Right ventricle myocardium superior (tissue), 1 donor: ENCODE results near the gene ANGPTL2. TPM values are rescaled to one million over a fixed set of nuclear protein-coding genes. Genes with fewer than 3 reads are reported as not detected.

Source experiments
- ATAC-seq: fragments of 200-7000 bp; cut with Tn5 transposase; one replicate; pipeline ENCODE4 v1.9.1; 2020; ENCODE audit warnings: mild to moderate bottlenecking; ENCODE audit not compliant: poor library complexity
- DNase-seq: peaks from one replicate; pipeline ENCODE4 v3.0.0-alpha.2; 2020
- intact Hi-C: fragments of 100-400 bp; cut with DNase I; formaldehyde crosslinking; loops from one replicate; pipeline ENCODE4 v1.11.2; 2022
- total RNA-seq: library from RNA; stranded (reverse); fragmentation: NEBNext Ultra II Directional; extraction: Animal tissue kit (Norgen Biotek cat#: 25700); gene quantifications from one replicate; pipeline ENCODE4 v1.2.1, GENCODE V29; 2021
- donor health status: DM: no; HTN: yes; CAD: no; lungs with severe emphysema.

The ANGPTL2 gene
- total RNA-seq, 1 donor from 2014 or later: 32.6 TPM

DNA sequence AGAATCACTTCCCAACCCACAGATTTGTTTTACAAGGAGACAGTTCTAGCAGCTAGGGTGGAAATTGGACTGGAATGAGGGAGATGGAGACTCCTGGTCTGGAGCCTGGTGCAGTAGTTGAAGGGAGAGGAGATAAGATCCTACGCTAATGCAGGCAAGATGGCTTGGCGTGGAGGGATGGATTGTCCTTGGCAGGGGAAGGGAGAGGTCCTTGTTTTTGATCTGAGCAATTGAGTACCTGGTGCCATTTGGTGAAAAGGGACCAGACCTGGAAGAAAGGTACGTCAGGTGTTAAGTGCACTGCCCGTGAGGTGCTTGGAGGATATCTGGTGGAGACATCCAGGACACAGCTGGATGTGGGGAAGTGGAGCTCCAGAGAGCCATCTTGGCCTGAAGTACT, 35.7 kb downstream of the ANGPTL2 start:
- intact Hi-C loops: no loop called here
- no peak for ATAC-seq
- DNase-seq: no peak

DNA sequence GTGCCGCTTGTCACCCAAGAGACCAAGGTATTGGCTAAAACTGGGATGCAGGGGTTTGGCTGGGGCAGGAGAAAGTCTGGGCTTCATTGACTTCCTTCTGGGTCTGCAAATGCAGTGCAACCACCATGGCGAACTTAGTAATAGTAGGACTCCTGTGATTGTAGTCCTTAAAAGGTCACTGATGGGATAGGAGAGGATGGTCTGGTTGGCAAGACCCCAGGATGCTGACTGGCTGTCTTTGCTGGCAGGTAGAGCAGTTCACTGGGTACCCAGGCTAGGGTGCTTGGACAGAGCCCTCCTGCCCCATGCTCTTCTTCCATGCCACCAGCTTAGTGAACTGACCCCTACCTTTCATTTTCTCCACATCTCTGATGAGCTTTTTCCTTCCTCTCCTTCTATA, 37.2 kb downstream of the ANGPTL2 start:
- ATAC-seq: no peak
- no peak for DNase-seq
- intact Hi-C loops: no loop called here

DNA sequence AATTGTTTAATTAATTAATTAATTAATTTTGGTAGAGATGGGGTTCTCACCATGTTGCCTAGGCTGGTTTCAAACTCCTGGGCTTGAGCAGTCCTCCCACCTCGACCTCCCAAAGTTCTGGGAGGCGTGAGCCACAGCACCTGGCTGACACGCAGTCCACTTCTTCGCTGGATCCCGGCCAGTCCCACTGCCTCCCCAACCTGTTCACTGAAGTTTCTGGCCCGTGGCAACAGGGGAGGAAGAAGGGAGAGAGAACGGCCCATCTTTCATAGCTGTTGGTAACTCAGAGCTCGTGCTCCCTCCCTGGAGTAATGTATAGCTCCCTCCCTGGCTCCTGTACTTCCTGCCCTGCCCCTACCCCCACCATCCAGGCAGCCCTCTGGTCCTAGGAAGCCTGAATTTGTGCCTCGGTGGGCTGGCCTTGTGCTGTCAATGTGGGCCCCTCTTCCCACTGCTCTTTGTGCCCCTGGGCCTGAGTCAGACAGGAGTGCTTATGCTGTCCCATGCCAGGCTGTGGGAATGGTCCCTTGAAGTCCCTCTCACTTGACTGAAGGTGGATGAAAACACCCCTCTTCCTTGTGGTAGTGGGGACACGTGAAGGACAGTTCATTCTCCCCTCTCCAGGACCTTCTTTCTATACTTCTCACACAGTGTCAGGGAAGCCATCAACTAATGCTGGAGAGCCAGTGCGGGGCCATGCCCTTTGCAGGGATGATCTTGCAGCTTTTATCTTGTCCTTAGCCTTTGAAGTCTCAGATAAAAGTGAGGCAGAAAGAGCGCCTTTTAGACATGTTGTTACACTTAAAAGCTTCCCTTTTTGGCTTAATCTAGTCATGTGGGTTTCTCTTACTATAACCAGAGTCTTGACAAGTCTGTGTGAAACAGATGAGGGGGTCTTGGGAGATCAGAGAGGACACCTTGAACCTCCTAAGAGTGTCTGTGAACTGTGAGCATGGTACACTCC, 38.1 kb downstream of the ANGPTL2 start:
- DNase-seq: no peak
- ATAC-seq: no peak
- intact Hi-C loops: no loop called here

DNA sequence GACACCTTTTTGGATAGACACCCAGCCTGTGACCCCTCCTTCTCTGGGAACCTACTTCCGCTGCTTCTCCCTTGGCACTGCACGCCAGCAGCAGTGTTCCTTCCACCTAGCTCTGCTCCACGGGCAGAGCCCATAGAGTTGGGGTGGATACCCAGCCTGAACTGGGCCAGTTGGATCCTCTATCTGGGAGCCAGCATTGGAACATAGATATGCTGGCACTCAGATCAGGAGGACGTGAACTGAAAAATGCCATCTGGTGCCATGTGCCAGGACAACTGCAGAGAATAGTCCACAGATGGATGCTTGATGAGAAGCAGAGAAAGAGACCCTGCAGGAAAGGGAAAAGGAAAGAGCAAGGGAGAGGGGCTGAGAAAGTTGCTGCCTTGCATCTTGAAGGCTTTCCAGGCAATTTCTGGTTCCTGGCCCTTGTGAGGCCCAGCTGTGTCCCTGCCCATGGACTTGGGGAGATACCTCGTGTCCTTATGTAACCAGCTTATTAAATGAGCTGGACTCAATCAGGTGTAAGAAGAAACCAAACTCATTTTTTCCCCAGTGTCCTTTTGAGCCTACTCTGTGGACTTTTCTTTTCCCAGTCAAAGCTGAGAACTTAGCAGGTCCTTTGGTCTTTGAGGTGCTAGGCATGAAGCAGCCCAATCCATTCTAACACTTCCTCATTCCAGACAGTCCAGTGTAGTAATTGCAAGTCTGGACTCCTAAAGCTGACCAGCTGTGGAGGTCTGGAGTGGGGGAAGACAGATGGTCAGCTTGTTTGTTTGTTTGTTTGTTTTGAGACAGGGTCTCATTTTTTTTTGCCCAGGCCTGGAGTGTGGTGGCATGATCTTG, 39.1 kb downstream of the ANGPTL2 start:
- intact Hi-C loops: no loop called here
- DNase-seq (no peak), ATAC-seq (peak; percentile 76)

GRCh38 chr9:127081250-127082185, 40.9 kb downstream of the ANGPTL2 start:
- ATAC-seq (peak; percentile 21), DNase-seq (no peak)
- intact Hi-C loops: no loop called here

- DNase-seq: no peak
- no peak for ATAC-seq
- intact Hi-C loops: no loop called here
Measured at GRCh38 chr9:127079446-127080140, 42.8 kb downstream of the ANGPTL2 start.

DNA sequence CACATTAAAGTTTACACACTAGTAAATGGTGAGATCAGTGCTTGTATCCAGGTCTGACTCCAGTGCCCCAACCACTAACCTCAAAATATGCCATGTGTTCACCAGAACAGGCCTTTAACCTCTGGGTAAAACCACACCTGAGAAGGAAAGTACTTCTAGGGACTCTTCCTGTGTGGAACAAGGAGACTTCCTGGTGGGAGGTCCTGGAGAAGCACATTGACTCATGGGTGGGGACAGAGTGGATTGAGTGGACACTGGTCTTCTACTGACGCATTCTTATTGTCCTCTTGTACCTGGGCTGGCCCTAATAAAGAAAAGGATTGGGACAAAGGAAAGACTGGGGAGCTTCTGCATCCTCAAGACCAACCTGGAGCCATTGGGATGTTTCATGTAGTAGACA, 43.4 kb downstream of the ANGPTL2 start:
- ATAC-seq (no peak), DNase-seq (no peak)
- intact Hi-C loops: no loop called here

- no peak for ATAC-seq
- no peak for DNase-seq
- intact Hi-C loops: no loop called here
Measured at GRCh38 chr9:127078336-127078735, 44.1 kb downstream of the ANGPTL2 start.

GRCh38 chr9:127077644-127077946, 44.8 kb downstream of the ANGPTL2 start:
- intact Hi-C loops: no loop called here
- ATAC-seq (no peak), DNase-seq (no peak)

DNA sequence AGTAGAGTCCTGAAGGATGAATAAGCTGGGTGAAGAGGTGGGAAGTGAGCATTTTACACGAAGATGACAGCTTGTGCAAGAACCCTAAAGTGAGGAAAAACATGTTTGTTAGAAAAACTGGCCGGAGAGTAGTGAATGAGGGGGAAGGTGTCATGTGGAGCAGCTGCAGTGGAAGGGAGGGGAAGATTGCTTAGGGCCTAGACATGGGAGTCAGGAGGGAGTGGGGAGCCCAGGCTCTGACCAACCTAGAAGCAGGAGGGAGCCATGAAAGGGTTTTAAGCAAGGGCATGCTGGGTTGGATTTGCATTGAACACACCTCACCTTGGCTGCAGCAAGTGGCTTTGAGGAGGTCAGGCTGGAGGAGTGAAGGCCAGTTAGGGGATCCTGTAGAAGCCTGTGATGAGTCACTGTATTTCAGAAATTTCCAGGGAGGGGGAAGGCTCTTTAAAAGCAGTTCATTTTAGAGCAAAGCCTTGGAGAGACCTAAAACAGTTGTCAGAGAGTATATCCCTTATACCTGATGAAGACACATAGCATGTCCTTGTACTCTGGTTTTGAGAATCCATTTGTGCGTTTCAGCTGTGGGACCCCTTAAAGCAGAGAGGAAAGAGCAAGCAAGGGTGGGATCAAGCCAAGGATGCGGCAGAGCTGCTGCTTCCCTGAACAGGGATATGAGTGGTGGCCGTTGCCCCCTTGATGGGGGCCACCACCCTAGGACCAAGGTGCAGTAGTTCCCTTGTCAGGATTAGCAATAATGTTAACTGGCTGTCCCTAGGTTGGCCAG, 45.4 kb downstream of the ANGPTL2 start:
- DNase-seq (no peak), ATAC-seq (no peak)
- intact Hi-C loops: no loop called here

DNA sequence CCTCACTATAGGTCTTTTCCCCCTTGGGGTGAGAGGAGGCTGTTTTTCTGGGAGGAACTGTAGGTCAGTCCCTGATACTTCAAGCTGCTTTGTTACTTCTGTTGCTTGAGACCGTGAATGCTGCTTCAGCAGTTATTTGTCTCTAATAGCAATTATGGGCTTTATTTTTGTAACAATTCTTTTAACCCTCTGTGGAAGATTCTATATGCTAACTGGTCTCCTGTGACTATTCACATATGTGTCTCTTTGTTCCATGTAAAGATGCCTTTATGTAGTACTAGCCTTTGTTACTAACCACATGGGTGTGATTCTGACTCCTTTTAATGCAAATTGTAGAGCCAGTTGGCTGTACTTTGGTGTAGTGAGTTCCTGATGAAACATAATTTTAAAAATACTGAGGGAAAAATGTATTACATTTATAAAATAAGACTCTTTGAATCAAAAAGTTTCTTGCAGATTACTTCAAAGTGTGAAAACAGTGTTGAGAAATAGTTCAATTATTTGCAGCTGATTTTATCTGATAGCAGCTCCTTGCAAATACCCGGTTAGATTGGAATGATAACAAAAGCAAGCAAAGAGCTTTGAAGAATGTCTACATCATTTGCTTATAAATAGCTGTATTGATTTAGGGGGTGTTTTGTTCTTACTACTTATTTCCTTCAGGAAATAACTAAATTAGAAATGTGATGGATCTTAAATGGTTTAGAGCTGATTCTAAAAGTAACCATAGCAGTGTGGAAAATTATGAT, 46.6 kb downstream of the ANGPTL2 start:
- no peak for ATAC-seq
- intact Hi-C loops: no loop called here
- no peak for DNase-seq

- DNase-seq (no peak), ATAC-seq (peak; percentile 97)
- intact Hi-C loops: no loop called here
Measured at GRCh38 chr9:127074561-127075548, 47.6 kb downstream of the ANGPTL2 start.

GRCh38 chr9:127067603-127068220, 54.7 kb downstream of the ANGPTL2 start:
- intact Hi-C loops: no loop called here
- ATAC-seq (no peak), DNase-seq (no peak)

- intact Hi-C loops: no loop called here
- ATAC-seq: no peak
- no peak for DNase-seq
Measured at GRCh38 chr9:127066851-127067136, 55.6 kb downstream of the ANGPTL2 start.

DNA sequence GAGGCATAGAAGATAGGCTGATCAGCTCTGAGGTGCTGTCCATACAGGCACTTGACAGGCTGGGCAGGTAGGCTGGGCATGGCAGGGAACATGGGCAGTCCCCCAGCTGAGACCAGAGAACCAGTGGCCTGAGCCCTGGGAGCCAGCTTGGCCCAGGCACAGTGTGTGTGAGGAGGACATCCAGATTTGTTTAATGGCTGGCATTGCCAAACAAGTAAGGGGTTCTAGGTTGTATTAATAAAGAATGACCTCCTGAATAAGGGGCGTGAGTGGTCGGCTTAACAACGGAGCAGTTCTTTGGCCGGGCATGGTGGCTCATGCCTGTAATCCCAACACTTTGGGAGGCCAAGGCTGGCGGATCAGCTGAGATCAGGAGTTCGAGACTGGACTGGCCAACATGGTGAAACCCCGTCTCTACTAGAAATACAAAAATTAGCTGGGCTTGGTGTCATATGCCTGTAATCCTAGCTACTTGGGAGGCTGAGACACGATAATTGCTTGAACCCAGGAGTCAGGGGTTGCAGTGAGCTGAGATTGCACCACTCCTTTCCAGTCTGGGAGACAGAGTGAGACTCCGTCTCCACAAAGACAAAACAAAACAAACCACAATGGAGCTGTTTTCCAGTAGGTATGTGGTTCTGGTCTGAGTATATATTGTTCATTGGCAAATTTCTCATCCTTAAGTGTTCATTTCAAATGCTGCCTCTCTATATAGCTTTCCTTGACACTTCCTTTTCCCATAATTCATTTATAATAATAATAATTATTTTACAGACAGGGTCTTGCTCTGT, 56.2 kb downstream of the ANGPTL2 start:
- no peak for ATAC-seq
- no peak for DNase-seq
- intact Hi-C loops: no loop called here
